Measurements from ENCODE around the gene CEP97. TPM values are rescaled to one million over a fixed set of nuclear protein-coding genes. Genes with fewer than 3 reads are reported as not detected.
A peak's percentile ranks its signal among the peaks of the same experiment; 100 is the strongest.
"Not testable (repeated sequence)": the region's sequence is repeated elsewhere in the genome, so short reads cannot be mapped to it uniquely, and the experiment has no call there.

CEP97 gene
- total RNA-seq, 2 donors from 2014 or later = 13.7 to 21.3 TPM

DNA sequence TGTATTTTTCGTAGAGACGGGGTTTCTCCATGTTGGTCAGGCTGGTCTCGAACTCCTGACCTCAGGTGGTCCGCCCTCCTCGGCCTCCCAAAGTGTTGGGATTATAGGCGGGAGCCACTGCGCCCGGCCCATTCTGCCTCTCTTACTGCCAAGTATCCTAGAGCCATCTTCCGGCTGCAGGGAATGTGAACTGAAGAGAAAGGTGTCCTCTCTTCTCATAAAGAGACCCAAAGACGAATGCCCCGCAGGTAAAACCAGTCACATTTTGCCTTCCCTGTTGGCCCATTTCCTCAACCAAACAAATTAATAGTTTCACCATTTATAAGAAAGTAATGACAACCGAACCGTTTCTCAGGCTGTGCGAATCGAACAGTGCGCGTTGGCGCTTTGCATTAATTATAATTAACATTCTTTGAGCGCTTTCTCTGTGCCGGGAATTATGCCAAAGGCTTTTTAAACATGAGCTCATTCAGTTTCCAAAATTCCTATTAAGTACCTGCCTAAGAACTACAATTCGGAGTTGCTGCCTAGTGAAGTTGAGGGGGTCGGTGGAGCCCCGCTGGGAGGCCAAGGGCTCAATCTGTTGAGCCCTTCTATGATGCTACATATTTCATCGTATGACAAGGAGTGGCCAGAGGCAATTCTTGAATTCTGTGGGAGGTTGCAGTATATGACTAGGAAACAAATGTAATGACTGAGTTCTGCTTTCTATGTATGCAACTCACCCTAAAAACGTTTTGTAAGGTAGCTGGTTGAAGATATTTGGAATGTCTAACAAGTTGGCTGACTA lies 37.1 kb upstream of the CEP97 start:
- peaks cover 33% of the 10 kb centered on the region for H3K36me3 Mint-ChIP-seq (ENCODE audit: low read depth)
- DNase-seq = no peak
- peak overlapping the region; percentile 99 for H3K4me3 ChIP-seq (ENCODE audit: low read length)
- TF ChIP-seq, protein P1, sequence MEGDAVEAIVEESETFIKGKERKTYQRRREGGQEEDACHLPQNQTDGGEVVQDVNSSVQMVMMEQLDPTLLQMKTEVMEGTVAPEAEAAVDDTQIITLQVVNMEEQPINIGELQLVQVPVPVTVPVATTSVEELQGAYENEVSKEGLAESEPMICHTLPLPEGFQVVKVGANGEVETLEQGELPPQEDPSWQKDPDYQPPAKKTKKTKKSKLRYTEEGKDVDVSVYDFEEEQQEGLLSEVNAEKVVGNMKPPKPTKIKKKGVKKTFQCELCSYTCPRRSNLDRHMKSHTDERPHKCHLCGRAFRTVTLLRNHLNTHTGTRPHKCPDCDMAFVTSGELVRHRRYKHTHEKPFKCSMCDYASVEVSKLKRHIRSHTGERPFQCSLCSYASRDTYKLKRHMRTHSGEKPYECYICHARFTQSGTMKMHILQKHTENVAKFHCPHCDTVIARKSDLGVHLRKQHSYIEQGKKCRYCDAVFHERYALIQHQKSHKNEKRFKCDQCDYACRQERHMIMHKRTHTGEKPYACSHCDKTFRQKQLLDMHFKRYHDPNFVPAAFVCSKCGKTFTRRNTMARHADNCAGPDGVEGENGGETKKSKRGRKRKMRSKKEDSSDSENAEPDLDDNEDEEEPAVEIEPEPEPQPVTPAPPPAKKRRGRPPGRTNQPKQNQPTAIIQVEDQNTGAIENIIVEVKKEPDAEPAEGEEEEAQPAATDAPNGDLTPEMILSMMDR (conservative IDR thresholded peaks at IDR 0.05) = no peak
- H3K27me3 ChIP-seq (ENCODE audit: control insufficient read depth, insufficient read depth, low read length, poor library complexity, severe bottlenecking) = no peaks in the 10 kb centered on the region
- 86 to 92% methylated on average over 16 to 25 of the region's 25 CpGs for WGBS, 2 experiments (ENCODE audit: insufficient coverage in 1 of 2, insufficient read length in 1 of 2)
- H3K4me1 Mint-ChIP-seq = peaks cover 22% of the 10 kb centered on the region
- no peaks in the 10 kb centered on the region for H3K27me3 Mint-ChIP-seq (ENCODE audit: insufficient read depth)
- H3K9me3 Mint-ChIP-seq = no peaks in the 10 kb centered on the region
- peak overlapping the region; percentile 99 for H3K27ac Mint-ChIP-seq
- H3K9me3 ChIP-seq (ENCODE audit: control insufficient read depth, low read length) = no peaks in the 10 kb centered on the region
- H3K27ac ChIP-seq (ENCODE audit: low read depth, low read length) = peak overlapping the region; percentile 46
- H3K9ac ChIP-seq (ENCODE audit: extremely low read depth, low read length, poor library complexity, severe bottlenecking) = peak overlapping the region; percentile 97
- H3K4me1 ChIP-seq (ENCODE audit: control insufficient read depth, insufficient read depth, low read length) = no peaks in the 10 kb centered on the region
- peak overlapping the region; percentile 100 for H3K4me3 Mint-ChIP-seq
- peaks cover 36% of the 10 kb centered on the region for H3K36me3 ChIP-seq (ENCODE audit: control insufficient read depth, insufficient read depth, low read length)

DNA sequence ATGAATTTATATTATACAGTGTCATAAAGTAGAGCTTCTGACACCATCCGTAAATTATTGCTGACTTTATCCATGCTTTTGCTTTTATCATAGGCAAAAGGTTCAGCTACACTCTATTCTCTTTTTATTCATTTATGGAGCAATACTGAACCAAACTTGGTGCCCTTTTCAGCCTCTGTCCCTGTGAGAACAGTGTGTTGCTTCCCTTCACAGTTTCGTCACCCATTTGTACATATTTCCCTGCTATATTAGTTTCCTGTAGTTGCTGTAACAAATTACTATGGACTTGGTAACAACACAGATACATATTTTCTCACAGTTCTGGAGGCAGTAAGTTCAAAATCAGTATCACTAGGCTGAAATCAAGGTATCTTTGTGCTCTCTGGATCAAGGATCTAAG lies 35.1 kb upstream of the CEP97 start:
- TF ChIP-seq, protein P1 (conservative IDR thresholded peaks at IDR 0.05) = no peak
- Histone ChIP-seq H3K9ac (ENCODE audit: extremely low read depth, low read length, poor library complexity, severe bottlenecking) (no peak overlapping the region), H3K36me3 (ENCODE audit: control insufficient read depth, insufficient read depth, low read length) (peaks cover 17% of the 10 kb centered on the region), H3K27me3 (ENCODE audit: control insufficient read depth, insufficient read depth, low read length, poor library complexity, severe bottlenecking) (no peaks in the 10 kb centered on the region), H3K27ac (ENCODE audit: low read depth, low read length) (no peak overlapping the region), H3K4me3 (ENCODE audit: low read length) (no peak overlapping the region), H3K9me3 (ENCODE audit: control insufficient read depth, low read length) (no peaks in the 10 kb centered on the region), H3K4me1 (ENCODE audit: control insufficient read depth, insufficient read depth, low read length) (no peaks in the 10 kb centered on the region)
- no peak for DNase-seq
- peaks cover 26% of the 10 kb centered on the region for H3K4me1 Mint-ChIP-seq
- no peak overlapping the region for H3K4me3 Mint-ChIP-seq
- H3K27ac Mint-ChIP-seq = no peak overlapping the region
- no peaks in the 10 kb centered on the region for H3K27me3 Mint-ChIP-seq (ENCODE audit: insufficient read depth)
- WGBS, 2 experiments (ENCODE audit: insufficient coverage in 1 of 2, insufficient read length in 1 of 2) = 89 to 100% methylated on average over 1 to 2 of the region's 2 CpGs
- peaks cover 21% of the 10 kb centered on the region for H3K36me3 Mint-ChIP-seq (ENCODE audit: low read depth)
- H3K9me3 Mint-ChIP-seq = no peaks in the 10 kb centered on the region

DNA sequence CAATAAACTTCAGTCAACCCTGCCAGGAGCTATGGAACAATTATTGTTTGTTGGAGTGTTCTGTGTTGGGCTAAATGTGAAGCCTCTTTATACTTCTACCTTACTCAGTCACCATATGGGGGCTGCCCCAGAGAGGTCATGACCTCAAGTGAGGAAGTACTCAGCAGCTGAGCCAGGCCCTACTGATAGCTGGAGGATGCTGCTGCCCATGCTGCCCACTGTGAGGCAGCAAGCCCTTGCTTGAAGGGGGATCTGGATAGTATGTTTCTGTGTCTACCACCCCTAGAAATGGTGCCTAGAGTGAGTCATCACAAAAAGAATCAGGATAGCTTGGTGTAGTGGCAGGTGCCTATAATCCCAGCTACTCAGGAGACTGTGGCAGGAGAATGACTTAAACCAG lies 33.4 kb upstream of the CEP97 start:
- Histone ChIP-seq H3K27me3 (ENCODE audit: control insufficient read depth, insufficient read depth, low read length, poor library complexity, severe bottlenecking) (no peaks in the 10 kb centered on the region), H3K4me3 (ENCODE audit: low read length) (no peak overlapping the region), H3K9ac (ENCODE audit: extremely low read depth, low read length, poor library complexity, severe bottlenecking) (no peak overlapping the region), H3K36me3 (ENCODE audit: control insufficient read depth, insufficient read depth, low read length) (no peaks in the 10 kb centered on the region), H3K27ac (ENCODE audit: low read depth, low read length) (no peak overlapping the region), H3K4me1 (ENCODE audit: control insufficient read depth, insufficient read depth, low read length) (no peaks in the 10 kb centered on the region), H3K9me3 (ENCODE audit: control insufficient read depth, low read length) (no peaks in the 10 kb centered on the region)
- DNase-seq = no peak
- Mint-ChIP-seq H3K27ac (no peak overlapping the region), H3K9me3 (no peaks in the 10 kb centered on the region), H3K36me3 (ENCODE audit: low read depth) (peaks cover 5% of the 10 kb centered on the region), H3K4me3 (no peak overlapping the region), H3K4me1 (peaks cover 23% of the 10 kb centered on the region), H3K27me3 (ENCODE audit: insufficient read depth) (no peaks in the 10 kb centered on the region)
- TF ChIP-seq, protein P1 (conservative IDR thresholded peaks at IDR 0.05) = no peak

DNA sequence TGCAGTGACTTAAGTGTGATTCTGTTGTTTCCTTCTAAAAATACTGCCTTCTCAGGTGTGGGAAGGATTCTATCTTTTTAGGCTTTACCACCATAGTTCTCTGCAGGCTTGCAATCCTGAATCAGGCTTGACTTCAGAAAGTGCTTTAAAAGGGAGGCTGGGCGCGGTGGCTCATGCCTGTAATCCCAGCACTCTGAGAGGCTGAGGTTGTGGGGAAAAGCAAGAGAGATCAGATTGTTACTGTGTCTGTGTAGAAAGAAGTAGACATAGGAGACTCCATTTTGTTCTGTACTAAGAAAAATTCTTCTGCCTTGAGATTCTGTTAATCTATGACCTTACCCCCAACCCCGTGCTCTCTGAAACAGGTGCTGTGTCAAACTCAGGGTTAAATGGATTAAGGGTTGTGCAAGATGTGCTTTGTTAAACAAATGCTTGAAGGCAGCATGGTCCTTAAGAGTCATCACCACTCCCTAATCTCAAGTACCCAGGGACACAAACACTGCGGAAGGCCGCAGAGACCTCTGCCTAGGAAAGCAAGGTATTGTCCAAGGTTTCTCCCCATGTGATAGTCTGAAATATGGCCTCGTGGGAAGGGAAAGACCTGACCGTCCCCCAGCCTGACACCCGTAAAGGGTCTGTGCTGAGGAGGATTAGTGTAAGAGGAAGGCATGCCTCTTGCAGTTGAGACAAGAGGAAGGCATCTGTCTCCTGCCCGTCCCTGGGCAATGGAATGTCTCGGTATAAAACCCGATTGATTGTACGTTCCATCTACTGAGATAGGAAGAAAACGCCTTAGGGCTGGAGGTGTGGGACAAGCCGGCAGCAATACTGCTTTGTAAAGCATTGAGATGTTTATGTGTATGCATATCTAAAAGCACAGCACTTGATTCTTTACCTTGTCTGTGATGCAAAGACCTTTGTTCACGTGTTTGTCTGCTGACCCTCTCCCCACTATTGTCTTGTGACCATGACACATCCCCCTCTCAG lies 32.4 kb upstream of the CEP97 start:
- not testable (repeated sequence) for H3K36me3 ChIP-seq (ENCODE audit: control insufficient read depth, insufficient read depth, low read length); H3K9ac ChIP-seq (ENCODE audit: extremely low read depth, low read length, poor library complexity, severe bottlenecking); H3K27me3 ChIP-seq (ENCODE audit: control insufficient read depth, insufficient read depth, low read length, poor library complexity, severe bottlenecking); H3K4me3 ChIP-seq (ENCODE audit: low read length); H3K9me3 Mint-ChIP-seq; H3K9me3 ChIP-seq (ENCODE audit: control insufficient read depth, low read length); H3K4me1 ChIP-seq (ENCODE audit: control insufficient read depth, insufficient read depth, low read length); H3K27me3 Mint-ChIP-seq (ENCODE audit: insufficient read depth); H3K27ac ChIP-seq (ENCODE audit: low read depth, low read length); H3K36me3 Mint-ChIP-seq (ENCODE audit: low read depth); DNase-seq
- Mint-ChIP-seq H3K4me1 (peaks cover 26% of the 10 kb centered on the region), H3K27ac (peak overlapping the region; percentile 8), H3K4me3 (peak overlapping the region; percentile 52)
- 62 to 73% methylated on average over 3 to 10 of the region's 15 CpGs for WGBS, 2 experiments (ENCODE audit: insufficient coverage in 1 of 2, insufficient read length in 1 of 2)

Measured in endodermal cell (in vitro differentiated cells).